AG08396 (cell line): Measurements from ENCODE around the gene CDK4.
"Not testable (repeated sequence)": the region's sequence is repeated elsewhere in the genome, so short reads cannot be mapped to it uniquely, and the experiment has no call there.

Experiments used
- DNase-seq: peaks from one replicate; pipeline ENCODE4 v3.0.0; 2012; ENCODE audit warnings: low spot score, mixed read lengths

CDK4 gene

GRCh38 chr12:57751788-57752667, at the start of gene CDK4:
TSS of gene CDK4 (minus strand) at chr12:57752310. CDS start at chr12:57751717, 593 bp downstream.
- peak; percentile 99 for DNase-seq

GRCh38 chr12:57800965-57801364, 48.9 kb upstream of the CDK4 start:
- DNase-seq = no peak

GRCh38 chr12:57797933-57798332, 45.8 kb upstream of the CDK4 start:
- no peak for DNase-seq

- no peak for DNase-seq
Observed at GRCh38 chr12:57796996-57797395, 44.9 kb upstream of the CDK4 start.

GRCh38 chr12:57795354-57795753, 43.2 kb upstream of the CDK4 start:
- no peak for DNase-seq

GRCh38 chr12:57793920-57794319, 41.8 kb upstream of the CDK4 start:
- peak; percentile 51 for DNase-seq

- no peak for DNase-seq
Observed at GRCh38 chr12:57783861-57784260, 31.8 kb upstream of the CDK4 start.

- DNase-seq = no peak
Observed at GRCh38 chr12:57783466-57783801, 31.3 kb upstream of the CDK4 start.

GRCh38 chr12:57782608-57783465, 30.7 kb upstream of the CDK4 start, which contains the start of gene TSFM:
TSS of gene TSFM (plus strand) at chr12:57782787. CDS start at chr12:57782802, 15 bp downstream.
- peak; percentile 87 for DNase-seq

GRCh38 chr12:57782243-57782607, 30.1 kb upstream of the CDK4 start:
- DNase-seq = no peak

GRCh38 chr12:57781801-57782200, 29.7 kb upstream of the CDK4 start:
- no peak for DNase-seq

GRCh38 chr12:57781244-57781643, 29.1 kb upstream of the CDK4 start:
- DNase-seq = no peak

GRCh38 chr12:57780284-57780897, 28.3 kb upstream of the CDK4 start:
- no peak for DNase-seq

- no peak for DNase-seq
Observed at GRCh38 chr12:57779736-57780135, 27.6 kb upstream of the CDK4 start.

- no peak for DNase-seq
Observed at GRCh38 chr12:57777911-57778310, 25.8 kb upstream of the CDK4 start.

GRCh38 chr12:57777367-57777766, 25.3 kb upstream of the CDK4 start:
- DNase-seq = no peak

GRCh38 chr12:57776247-57776587, 24.1 kb upstream of the CDK4 start:
- DNase-seq = no peak

- DNase-seq = no peak
Observed at GRCh38 chr12:57775563-57776246, 23.6 kb upstream of the CDK4 start.

GRCh38 chr12:57775044-57775443, 22.9 kb upstream of the CDK4 start:
- DNase-seq = no peak

GRCh38 chr12:57774634-57775033, 22.5 kb upstream of the CDK4 start:
- DNase-seq = not testable (repeated sequence)

- DNase-seq = peak; percentile 69
Observed at GRCh38 chr12:57772429-57773322, 20.6 kb upstream of the CDK4 start, which contains the start of gene EEF1AKMT3. TSS of gene EEF1AKMT3 (plus strand) at chr12:57772614. CDS start at chr12:57772725, 111 bp downstream.
